K562 (cell line): Measurements from ENCODE around the gene PDLIM7. TPM values are rescaled to one million over a fixed set of nuclear protein-coding genes. Genes with fewer than 3 reads are reported as not detected.

ENCODE experiments used
- CREB3L1 ChIP-seq: fragments of 450-650 bp; IDR thresholded peaks from 2 replicates; pipeline ENCODE4 v1.6.1; 2014; ENCODE audit warnings: low read depth, mild to moderate bottlenecking, moderate library complexity, borderline replicate concordance
- FOXM1 ChIP-seq, 2 experiments: fragments of 450-650 bp in 1 of 2; sonication (generic) in 1 of 2; formaldehyde crosslinking in 1 of 2; IDR thresholded peaks; 2 replicates each; pipeline versions ENCODE4 v1.6.1 to v1.9.0; 2017 to 2022; ENCODE audit warnings: low read depth in 2 of 2, mild to moderate bottlenecking in 2 of 2, missing genetic modification reagents in 1 of 2, moderate library complexity in 1 of 2
- FUS ChIP-seq: fragments of 200-400 bp; formaldehyde crosslinking; optimal IDR thresholded peaks from 2 replicates; pipeline ENCODE3; 2017; ENCODE audit warnings: low read depth, low read length
- HSF4 ChIP-seq: fragments of 250-450 bp; sonication (Bioruptor Pico); IDR thresholded peaks from 2 replicates; pipeline ENCODE4 v2.1.2; 2022; ENCODE audit warnings: mild to moderate bottlenecking, moderate library complexity, borderline replicate concordance
- KAT8 ChIP-seq: fragments of 450-650 bp; IDR thresholded peaks from 2 replicates; pipeline ENCODE4 v1.6.1; 2016; ENCODE audit warnings: low read depth, mild to moderate bottlenecking
- RCOR1 ChIP-seq, 2 experiments: IDR thresholded peaks; 2 replicates each; pipeline ENCODE4 v1.6.1; 2012; ENCODE audit warnings: low read depth in 2 of 2, low read length in 2 of 2, borderline replicate concordance in 1 of 2, improper control_type of control experiment in 1 of 2
- RHOXF2B ChIP-seq: fragments of 250-450 bp; sonication (Bioruptor Pico); conservative IDR thresholded peaks from 2 replicates; pipeline ENCODE4 v1.5.1; 2021
- TCF3 ChIP-seq: sonication (generic); formaldehyde crosslinking; IDR thresholded peaks from 2 replicates; pipeline ENCODE4 v1.4.0; 2020; ENCODE audit warnings: mild to moderate bottlenecking, missing genetic modification reagents
- ZBTB1 ChIP-seq: sonication (generic); formaldehyde crosslinking; IDR thresholded peaks from 2 replicates; pipeline ENCODE4 v1.8.1; 2023; ENCODE audit warnings: missing genetic modification reagents, low read depth, mild to moderate bottlenecking, borderline replicate concordance
- ZBTB40 ChIP-seq, 2 experiments: fragments of 450-650 bp in 1 of 2; sonication (generic) in 1 of 2; formaldehyde crosslinking in 1 of 2; IDR thresholded peaks; 2 replicates each; pipeline versions ENCODE4 v1.7.1 to v1.9.0; 2016 to 2022; ENCODE audit warnings: inconsistent platforms in 1 of 2, mild to moderate bottlenecking in 1 of 2, missing genetic modification reagents in 1 of 2
- ZC3H4 ChIP-seq: sonication (generic); formaldehyde crosslinking; IDR thresholded peaks from 2 replicates; pipeline ENCODE4 v1.9.0; 2021; ENCODE audit warnings: missing genetic modification reagents, borderline replicate concordance
- ZNF551 ChIP-seq: fragments of 250-450 bp; sonication (Bioruptor Pico); IDR thresholded peaks from 2 replicates; pipeline ENCODE4 v1.5.0; 2021; ENCODE audit warnings: mild to moderate bottlenecking, moderate library complexity
- ZNF764 ChIP-seq: fragments of 250-450 bp; sonication (Bioruptor Pico); IDR thresholded peaks from 2 replicates; pipeline ENCODE4 v1.4.0; 2020; ENCODE audit warnings: low read depth, mild to moderate bottlenecking, moderate library complexity
- ZSCAN29 ChIP-seq: fragments of 450-650 bp; IDR thresholded peaks from 2 replicates; pipeline ENCODE4 v1.6.1; 2017
- polyA plus RNA-seq, 8 experiments: library from polyadenylated mRNA; depleted of rRNA in 4 of 8; stranded (reverse) in 5 of 8; unstranded in 3 of 8; fragments of >200 nt; fragmentation: Nextera tagmentation in 2 of 8; fragmentation: Illumina TruSeq in 1 of 8; extraction: Ambion mirVana in 2 of 8; extraction: Trizol in 1 of 8; gene quantifications; 2 replicates each; pipeline versions ENCODE4 v1.2.1 to v1.2.3, GENCODE V29; 2011 to 2014; ENCODE audit warnings: inconsistent platforms in 1 of 8, missing spikeins in 1 of 8
- total RNA-seq, 7 experiments: library from RNA; depleted of rRNA in 6 of 7; stranded (reverse); fragments of >200 nt in 6 of 7; fragmentation: Illumina TruSeq in 2 of 7; extraction: Trizol in 2 of 7; gene quantifications; 2 replicates each; pipeline versions ENCODE4 v1.2.1 to v1.2.3, GENCODE V29; 2011 to 2021; ENCODE audit warnings: low replicate concordance in 1 of 7

PDLIM7 gene
- total and polyA plus RNA-seq, 9 of the 15 experiments (the other 6 are each of a cell fraction or from before 2014, with no cell fraction given) = 2.1 to 124 (median 32.6) TPM

- TF ChIP-seq TCF3 (no peak), KAT8 (no peak), RCOR1 (IDR thresholded peaks at IDR 0.05; ENCODE audit: borderline replicate concordance in 1 of 2, low read depth in 2 of 2, low read length in 2 of 2) (no peak), ZBTB40 (IDR thresholded peaks at IDR 0.05) (no peak), ZBTB40 (CRISPR knock-in tag; IDR thresholded peaks at IDR 0.05) (no peak), ZBTB1 (CRISPR knock-in tag) (no peak), ZNF551 (CRISPR knock-in tag) (no peak), ZNF764 (CRISPR knock-in tag) (no peak), FOXM1 (IDR thresholded peaks at IDR 0.05; ENCODE audit: low read depth) (no peak), FOXM1 (CRISPR knock-in tag; IDR thresholded peaks at IDR 0.05; ENCODE audit: low read depth) (no peak), ZC3H4 (CRISPR knock-in tag) (no peak), CREB3L1 (no peak), RHOXF2B (CRISPR knock-in tag) (no peak; the same call in 1 of the 2 replicates), HSF4 (CRISPR knock-in tag) (no peak), FUS (no peak), ZSCAN29 (no peak)
Measured at GRCh38 chr5:177444106-177445051, 53.0 kb downstream of the PDLIM7 start (continued).
